ENCODE results near the gene RBM39. TPM values are rescaled to one million over a fixed set of nuclear protein-coding genes. Genes with fewer than 3 reads are reported as not detected.

RBM39 gene

Small RNAs within 50 kb of the gene (small RNA-seq; reads per million reads assigned to genes)
- not detected for gene RF00026 (ENCODE audit: insufficient read depth)
